Liver (tissue), 9 donors: ENCODE results near the gene BRINP3. TPM values are rescaled to one million over a fixed set of nuclear protein-coding genes. Genes with fewer than 3 reads are reported as not detected.

ENCODE experiments used
- DNase-seq: peaks from one replicate; pipeline ENCODE4 v3.0.0-alpha.2; 2017; ENCODE audit warnings: low spot score
- H3K27ac ChIP-seq, 2 donors: one replicate each; pipeline ENCODE4 v1.7.0; 2013; ENCODE audit warnings: inconsistent platforms in 2 of 2, low read length in 2 of 2, control low read depth in 1 of 2, low read depth in 1 of 2, mild to moderate bottlenecking in 1 of 2
- H3K27me3 ChIP-seq, 4 donors: one replicate each; pipeline versions ENCODE4 v1.6.1 to v1.7.0; 2013; ENCODE audit warnings: low read length in 3 of 4, inconsistent platforms in 1 of 4, mild to moderate bottlenecking in 1 of 4, moderate library complexity in 1 of 4; ENCODE audit not compliant: control insufficient read depth in 4 of 4, insufficient read depth in 4 of 4
- H3K36me3 ChIP-seq, 4 donors: one replicate each; pipeline versions ENCODE4 v1.6.1 to v1.7.0; 2013; ENCODE audit warnings: low read length in 3 of 4, mild to moderate bottlenecking in 3 of 4, low read depth in 1 of 4, moderate library complexity in 1 of 4; ENCODE audit not compliant: control insufficient read depth in 4 of 4, insufficient read depth in 3 of 4
- H3K4me1 ChIP-seq, 4 donors: one replicate each; pipeline versions ENCODE4 v1.6.1 to v1.7.0; 2013; ENCODE audit warnings: low read length in 3 of 4, mild to moderate bottlenecking in 3 of 4, moderate library complexity in 1 of 4; ENCODE audit not compliant: control insufficient read depth in 4 of 4, insufficient read depth in 4 of 4
- H3K4me3 ChIP-seq, 3 donors: one replicate each; pipeline versions ENCODE4 v1.6.1 to v1.7.0; 2013; ENCODE audit warnings: low read length in 3 of 3, control low read depth in 1 of 3, low read depth in 1 of 3, mild to moderate bottlenecking in 1 of 3
- H3K9ac ChIP-seq, 2 donors: one replicate each; pipeline ENCODE4 v1.7.0; 2013; ENCODE audit warnings: low read length in 2 of 2, mild to moderate bottlenecking in 2 of 2, moderate library complexity in 2 of 2, control low read depth in 1 of 2, low read depth in 1 of 2
- H3K9me3 ChIP-seq, 4 donors: one replicate each; pipeline versions ENCODE4 v1.6.1 to v1.7.0; 2013; ENCODE audit warnings: low read length in 3 of 4; ENCODE audit not compliant: control insufficient read depth in 4 of 4
- HNF4G ChIP-seq: IDR thresholded peaks from 2 replicates; pipeline ENCODE4 v1.6.1; 2016; ENCODE audit warnings: antibody characterized with exemption
- NR2F2 ChIP-seq: IDR thresholded peaks from 2 replicates; pipeline ENCODE4 v1.6.1; 2016; ENCODE audit warnings: antibody characterized with exemption
- RXRA ChIP-seq, 2 donors: IDR thresholded peaks; 2 replicates each; pipeline ENCODE4 v1.6.1; 2017 to 2018; ENCODE audit warnings: antibody characterized with exemption in 2 of 2, mild to moderate bottlenecking in 1 of 2
- SP1 ChIP-seq: IDR thresholded peaks from 2 replicates; pipeline ENCODE4 v1.6.1; 2018; ENCODE audit warnings: antibody characterized with exemption, mild to moderate bottlenecking
- TAF1 ChIP-seq: conservative IDR thresholded peaks from 2 replicates; pipeline ENCODE4 v1.6.1; 2016; ENCODE audit warnings: antibody characterized with exemption, mild to moderate bottlenecking
- WGBS: extraction: QIAGEN DNeasy Blood & Tissue Kit; methylation state at CpG from one replicate; pipeline ENCODE4 v1.1.7; 2013; 5-methylcytosine and 5-hydroxymethylcytosine counted together
- polyA plus RNA-seq, 2 donors: library from polyadenylated mRNA; stranded (reverse) in 1 of 2; unstranded in 1 of 2; fragments of 200-250 nt in 1 of 2; fragments of >200 nt in 1 of 2; fragmentation: Nextera tagmentation in 1 of 2; extraction: Ambion mirVana in 1 of 2; gene quantifications; one replicate each; pipeline versions ENCODE4 v1.2.1 to v1.2.3, GENCODE V29; 2013 to 2015
- total RNA-seq, 2 donors: library from RNA; depleted of rRNA; stranded (reverse); fragments of >200 nt; gene quantifications; one replicate each; pipeline ENCODE4 v1.2.3, GENCODE V29; 2014
- TF ChIP-seq, protein P1 (sequence below): IDR thresholded peaks from 2 replicates; pipeline ENCODE4 v1.6.1; 2016; ENCODE audit warnings: antibody characterized with exemption
- TF ChIP-seq, protein P2 (sequence below): IDR thresholded peaks from 2 replicates; pipeline ENCODE4 v1.6.1; 2016; ENCODE audit warnings: antibody characterized with exemption, mild to moderate bottlenecking
- TF ChIP-seq, protein P3 (sequence below): IDR thresholded peaks from 2 replicates; pipeline ENCODE4 v1.6.1; 2016; ENCODE audit warnings: antibody characterized with exemption
- donor health status: healthy.
- donor health status: healthy.
- donor health status: healthy.
- donor health status: healthy.
- donor health status: healthy.

The BRINP3 gene
- total and polyA plus RNA-seq, 4 donors: 0.02 TPM; not detected in 3

DNA sequence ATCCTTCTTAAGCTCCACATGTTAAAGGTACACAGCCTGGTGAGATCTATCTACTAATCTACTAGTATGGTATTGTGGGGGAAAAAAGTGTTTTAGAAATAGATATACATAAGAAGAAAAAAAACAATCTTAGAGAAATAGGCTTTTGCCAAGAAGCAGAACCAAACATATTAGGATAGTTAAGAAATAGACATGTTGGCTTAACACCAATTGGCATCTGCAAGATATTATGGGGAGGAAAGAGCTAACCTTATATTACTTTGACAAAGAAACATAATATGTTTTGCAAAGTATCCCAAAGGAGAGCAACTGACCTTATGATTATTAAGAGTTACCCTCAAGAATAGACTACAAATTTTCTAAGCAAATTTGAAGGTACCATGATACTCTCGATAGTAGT is 202.9 kb downstream of the BRINP3 start:
- Histone ChIP-seq H3K36me3 (no peaks in the 10 kb centered on the region), H3K27me3 (no peaks in the 10 kb centered on the region), H3K4me3 (no peak overlapping the region), H3K27ac (no peak overlapping the region), H3K9ac (no peak overlapping the region), H3K4me1 (no peaks in the 10 kb centered on the region), H3K9me3 (no peaks in the 10 kb centered on the region)
- DNase-seq: no peak
- TF ChIP-seq, protein P1, sequence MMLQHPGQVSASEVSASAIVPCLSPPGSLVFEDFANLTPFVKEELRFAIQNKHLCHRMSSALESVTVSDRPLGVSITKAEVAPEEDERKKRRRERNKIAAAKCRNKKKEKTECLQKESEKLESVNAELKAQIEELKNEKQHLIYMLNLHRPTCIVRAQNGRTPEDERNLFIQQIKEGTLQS: no peak
- no peak for TF ChIP-seq RXRA (IDR thresholded peaks at IDR 0.05)
- TF ChIP-seq HNF4G: no peak
- TF ChIP-seq, protein P2, sequence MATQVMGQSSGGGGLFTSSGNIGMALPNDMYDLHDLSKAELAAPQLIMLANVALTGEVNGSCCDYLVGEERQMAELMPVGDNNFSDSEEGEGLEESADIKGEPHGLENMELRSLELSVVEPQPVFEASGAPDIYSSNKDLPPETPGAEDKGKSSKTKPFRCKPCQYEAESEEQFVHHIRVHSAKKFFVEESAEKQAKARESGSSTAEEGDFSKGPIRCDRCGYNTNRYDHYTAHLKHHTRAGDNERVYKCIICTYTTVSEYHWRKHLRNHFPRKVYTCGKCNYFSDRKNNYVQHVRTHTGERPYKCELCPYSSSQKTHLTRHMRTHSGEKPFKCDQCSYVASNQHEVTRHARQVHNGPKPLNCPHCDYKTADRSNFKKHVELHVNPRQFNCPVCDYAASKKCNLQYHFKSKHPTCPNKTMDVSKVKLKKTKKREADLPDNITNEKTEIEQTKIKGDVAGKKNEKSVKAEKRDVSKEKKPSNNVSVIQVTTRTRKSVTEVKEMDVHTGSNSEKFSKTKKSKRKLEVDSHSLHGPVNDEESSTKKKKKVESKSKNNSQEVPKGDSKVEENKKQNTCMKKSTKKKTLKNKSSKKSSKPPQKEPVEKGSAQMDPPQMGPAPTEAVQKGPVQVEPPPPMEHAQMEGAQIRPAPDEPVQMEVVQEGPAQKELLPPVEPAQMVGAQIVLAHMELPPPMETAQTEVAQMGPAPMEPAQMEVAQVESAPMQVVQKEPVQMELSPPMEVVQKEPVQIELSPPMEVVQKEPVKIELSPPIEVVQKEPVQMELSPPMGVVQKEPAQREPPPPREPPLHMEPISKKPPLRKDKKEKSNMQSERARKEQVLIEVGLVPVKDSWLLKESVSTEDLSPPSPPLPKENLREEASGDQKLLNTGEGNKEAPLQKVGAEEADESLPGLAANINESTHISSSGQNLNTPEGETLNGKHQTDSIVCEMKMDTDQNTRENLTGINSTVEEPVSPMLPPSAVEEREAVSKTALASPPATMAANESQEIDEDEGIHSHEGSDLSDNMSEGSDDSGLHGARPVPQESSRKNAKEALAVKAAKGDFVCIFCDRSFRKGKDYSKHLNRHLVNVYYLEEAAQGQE: no peak
- TF ChIP-seq, protein P3, sequence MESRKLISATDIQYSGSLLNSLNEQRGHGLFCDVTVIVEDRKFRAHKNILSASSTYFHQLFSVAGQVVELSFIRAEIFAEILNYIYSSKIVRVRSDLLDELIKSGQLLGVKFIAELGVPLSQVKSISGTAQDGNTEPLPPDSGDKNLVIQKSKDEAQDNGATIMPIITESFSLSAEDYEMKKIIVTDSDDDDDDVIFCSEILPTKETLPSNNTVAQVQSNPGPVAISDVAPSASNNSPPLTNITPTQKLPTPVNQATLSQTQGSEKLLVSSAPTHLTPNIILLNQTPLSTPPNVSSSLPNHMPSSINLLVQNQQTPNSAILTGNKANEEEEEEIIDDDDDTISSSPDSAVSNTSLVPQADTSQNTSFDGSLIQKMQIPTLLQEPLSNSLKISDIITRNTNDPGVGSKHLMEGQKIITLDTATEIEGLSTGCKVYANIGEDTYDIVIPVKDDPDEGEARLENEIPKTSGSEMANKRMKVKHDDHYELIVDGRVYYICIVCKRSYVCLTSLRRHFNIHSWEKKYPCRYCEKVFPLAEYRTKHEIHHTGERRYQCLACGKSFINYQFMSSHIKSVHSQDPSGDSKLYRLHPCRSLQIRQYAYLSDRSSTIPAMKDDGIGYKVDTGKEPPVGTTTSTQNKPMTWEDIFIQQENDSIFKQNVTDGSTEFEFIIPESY: no peak
- no peak for TF ChIP-seq SP1
- no peak for TF ChIP-seq NR2F2
- 83% methylated on average over 1 of the region's 1 CpG for WGBS

DNA sequence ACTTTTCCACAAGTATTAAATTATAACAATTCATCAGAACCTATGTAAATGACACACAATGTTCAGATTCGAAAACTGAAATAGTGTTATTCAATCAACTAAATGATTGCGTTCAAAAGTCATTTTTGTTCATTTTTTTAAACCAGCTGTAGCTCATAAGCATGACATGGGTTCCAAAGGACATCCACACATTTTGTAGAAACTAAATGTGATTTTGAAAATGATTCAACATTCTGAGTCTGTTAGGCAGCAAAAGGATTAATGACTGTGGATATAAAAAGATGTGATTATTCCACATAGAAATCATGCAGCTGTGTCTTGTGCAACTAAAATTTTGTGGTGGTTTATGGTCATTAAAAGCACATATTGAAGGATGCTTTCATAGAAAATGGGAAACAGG is 204.5 kb downstream of the BRINP3 start:
- H3K9me3 ChIP-seq: no peaks in the 10 kb centered on the region
- H3K4me3 ChIP-seq: no peak overlapping the region
- H3K4me1 ChIP-seq: no peaks in the 10 kb centered on the region
- TF ChIP-seq TAF1: no peak
- TF ChIP-seq, protein P2: no peak
- H3K9ac ChIP-seq: no peak overlapping the region
- H3K27me3 ChIP-seq: no peaks in the 10 kb centered on the region
- no peak overlapping the region for H3K27ac ChIP-seq
- DNase-seq: no peak
- no peaks in the 10 kb centered on the region for H3K36me3 ChIP-seq
- 58% methylated on average over 2 of the region's 2 CpGs for WGBS
